Measurements from ENCODE around the gene TMEM175. TPM values are rescaled to one million over a fixed set of nuclear protein-coding genes. Genes with fewer than 3 reads are reported as not detected.
A peak's percentile ranks its signal among the peaks of the same experiment; 100 is the strongest.

The TMEM175 gene
- total and polyA plus RNA-seq, 3 experiments from 2014 or later, result 16.9 to 21.5 (median 17.6) TPM

DNA sequence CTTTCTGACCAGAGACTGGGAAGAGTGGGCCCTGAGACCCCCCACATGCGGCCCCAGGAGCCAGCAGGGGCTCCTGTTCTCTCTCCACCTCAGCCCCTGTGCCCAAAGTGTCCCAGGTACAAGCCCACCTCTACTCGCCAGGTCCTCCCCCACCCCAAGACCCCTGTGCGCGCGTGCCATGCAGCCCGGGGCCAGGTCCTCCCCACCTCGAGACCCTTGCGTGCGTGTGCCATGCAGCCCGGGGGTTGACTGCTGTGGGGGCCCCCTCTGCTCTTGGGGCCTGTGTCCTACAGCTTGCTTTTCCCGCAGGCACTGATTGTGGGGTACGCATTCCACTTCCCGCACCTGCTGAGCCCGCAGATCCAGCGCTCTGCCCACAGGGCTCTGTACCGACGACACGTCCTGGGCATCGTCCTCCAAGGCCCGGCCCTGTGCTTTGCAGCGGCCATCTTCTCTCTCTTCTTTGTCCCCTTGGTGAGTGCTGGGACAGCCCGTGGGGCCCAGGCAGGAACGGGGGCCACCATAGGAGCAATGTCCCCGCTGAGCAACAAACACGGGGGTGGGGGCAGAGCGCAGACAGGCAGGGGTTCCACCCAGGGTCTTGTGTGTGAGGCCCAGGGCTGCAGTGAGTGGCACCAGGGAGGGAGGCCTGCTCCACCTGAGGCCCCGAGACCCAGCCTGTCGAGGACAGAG is 20.8 kb downstream of the TMEM175 start:
- no peaks in the 10 kb centered on the region for H3K9me3 Mint-ChIP-seq
- POLR2A ChIA-PET, result no interaction called here
- CTCF ChIA-PET, result no interaction called here
- H3K27me3 ChIP-seq (ENCODE audit: insufficient read depth, low read length, poor library complexity, severe bottlenecking), result no peaks in the 10 kb centered on the region
- no peaks in the 10 kb centered on the region for H3K9me3 ChIP-seq (ENCODE audit: low read length)
- no peaks in the 10 kb centered on the region for H3K4me1 ChIP-seq (ENCODE audit: insufficient read depth, low read length)
- no peak overlapping the region for H3K4me3 Mint-ChIP-seq
- H3K4me3 ChIP-seq (ENCODE audit: low read length), result no peak overlapping the region
- DNase-seq, result peak in 1 of 5 donors; percentile 39
- H3K27me3 Mint-ChIP-seq, result no peaks in the 10 kb centered on the region
- no peaks in the 10 kb centered on the region for H3K36me3 ChIP-seq (ENCODE audit: insufficient read depth, low read length)
- H3K27ac ChIP-seq (ENCODE audit: low read depth, low read length), result no peak overlapping the region
- H3K27ac Mint-ChIP-seq, result peak overlapping the region in 1 of 8 donors; percentile 38
- peaks cover 0 to 1% (median 0%) of the 10 kb centered on the region in 3 donors for H3K4me1 Mint-ChIP-seq
- peaks cover 0 to 36% (median 3%) of the 10 kb centered on the region in 3 donors for H3K36me3 Mint-ChIP-seq

DNA sequence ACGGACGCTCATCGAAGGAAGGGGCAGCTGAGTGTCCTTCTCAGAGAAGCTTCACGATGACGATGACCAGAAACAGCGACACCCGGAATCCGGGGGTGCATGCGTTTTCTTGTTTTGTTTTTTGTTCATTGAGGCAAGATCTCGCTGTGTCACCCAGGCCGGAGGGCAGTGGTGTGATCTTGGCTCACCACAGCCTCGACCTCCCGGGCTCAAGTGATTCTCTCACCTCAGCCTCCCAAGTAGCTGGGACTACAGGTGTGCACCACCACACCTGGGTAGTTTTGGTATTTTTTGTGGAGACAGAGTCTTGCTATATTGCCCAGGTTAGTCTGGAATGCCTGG is 21.3 kb downstream of the TMEM175 start:
- CTCF ChIA-PET, result interaction anchor here (1.2 kb wide), 1 partner anchor 34 kb away, joined by 4 read pairs; no protein-coding TSS in a partner anchor
- Mint-ChIP-seq H3K4me1 (peaks cover 0 to 1% (median 0%) of the 10 kb centered on the region in 3 donors), H3K36me3 (peaks cover 0 to 39% (median 3%) of the 10 kb centered on the region in 3 donors), H3K27ac (peak overlapping the region in 1 of 8 donors; percentile 38), H3K9me3 (no peaks in the 10 kb centered on the region), H3K27me3 (no peaks in the 10 kb centered on the region), H3K4me3 (no peak overlapping the region)
- Histone ChIP-seq H3K4me3 (ENCODE audit: low read length) (no peak overlapping the region), H3K27me3 (ENCODE audit: insufficient read depth, low read length, poor library complexity, severe bottlenecking) (no peaks in the 10 kb centered on the region), H3K4me1 (ENCODE audit: insufficient read depth, low read length) (no peaks in the 10 kb centered on the region), H3K9me3 (ENCODE audit: low read length) (no peaks in the 10 kb centered on the region), H3K36me3 (ENCODE audit: insufficient read depth, low read length) (no peaks in the 10 kb centered on the region), H3K27ac (ENCODE audit: low read depth, low read length) (no peak overlapping the region)
- POLR2A ChIA-PET, result no interaction called here
- DNase-seq, result no peak

DNA sequence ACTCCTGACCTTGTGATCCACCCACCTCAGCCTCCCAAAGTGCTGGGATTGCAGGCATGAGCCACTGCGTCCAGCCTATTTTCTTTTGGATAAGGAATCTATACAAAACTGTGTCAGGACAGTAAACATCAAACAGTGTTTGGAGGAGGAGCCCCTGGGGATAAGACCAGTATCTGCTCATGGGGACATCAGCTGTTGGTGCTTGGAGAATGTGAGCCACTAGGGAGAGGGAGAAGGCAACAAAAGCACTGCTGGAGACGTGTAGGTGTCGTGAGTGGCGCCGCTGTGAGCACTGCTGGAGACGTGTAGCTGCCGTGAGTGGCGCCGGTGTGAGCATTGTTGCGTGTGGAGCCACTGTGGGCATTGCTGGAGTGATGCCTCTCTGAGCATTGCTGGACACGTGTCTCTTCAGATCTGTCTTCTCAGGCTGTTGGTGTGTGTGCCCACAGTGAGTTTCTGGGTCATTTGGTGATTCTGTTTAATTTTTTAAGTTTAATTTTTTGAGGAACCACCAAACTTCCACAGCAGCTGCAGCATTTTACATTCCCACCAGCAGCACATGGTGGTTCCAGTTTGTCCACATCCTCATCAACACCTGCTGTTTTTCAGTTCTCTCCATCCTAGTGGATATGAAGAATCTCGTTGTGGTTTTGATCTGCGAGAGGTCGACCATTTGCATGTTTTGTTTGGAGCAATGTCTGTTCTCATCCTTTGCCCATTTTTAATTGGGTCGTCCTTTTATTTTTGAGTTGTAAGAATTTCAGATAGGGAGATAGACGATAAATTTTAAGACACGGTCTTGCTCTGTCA is 22.2 kb downstream of the TMEM175 start:
- peak in 1 of 5 donors; percentile 30 for DNase-seq
- ChIA-PET CTCF (interaction anchor here (1.2 kb wide), 1 partner anchor 33 kb away, joined by 4 read pairs; no protein-coding TSS in a partner anchor), POLR2A (no interaction called here)
- Mint-ChIP-seq H3K27ac (peak overlapping the region in 2 of 8 donors; percentile 47 to 57), H3K4me1 (peaks cover 0 to 1% (median 0%) of the 10 kb centered on the region in 3 donors), H3K36me3 (peaks cover 0 to 44% (median 1%) of the 10 kb centered on the region in 3 donors), H3K4me3 (no peak overlapping the region), H3K9me3 (no peaks in the 10 kb centered on the region), H3K27me3 (no peaks in the 10 kb centered on the region)
- Histone ChIP-seq H3K27ac (ENCODE audit: low read depth, low read length) (no peak overlapping the region), H3K36me3 (ENCODE audit: insufficient read depth, low read length) (no peaks in the 10 kb centered on the region), H3K4me3 (ENCODE audit: low read length) (no peak overlapping the region), H3K9me3 (ENCODE audit: low read length) (no peaks in the 10 kb centered on the region), H3K27me3 (ENCODE audit: insufficient read depth, low read length, poor library complexity, severe bottlenecking) (no peaks in the 10 kb centered on the region), H3K4me1 (ENCODE audit: insufficient read depth, low read length) (no peaks in the 10 kb centered on the region)

DNA sequence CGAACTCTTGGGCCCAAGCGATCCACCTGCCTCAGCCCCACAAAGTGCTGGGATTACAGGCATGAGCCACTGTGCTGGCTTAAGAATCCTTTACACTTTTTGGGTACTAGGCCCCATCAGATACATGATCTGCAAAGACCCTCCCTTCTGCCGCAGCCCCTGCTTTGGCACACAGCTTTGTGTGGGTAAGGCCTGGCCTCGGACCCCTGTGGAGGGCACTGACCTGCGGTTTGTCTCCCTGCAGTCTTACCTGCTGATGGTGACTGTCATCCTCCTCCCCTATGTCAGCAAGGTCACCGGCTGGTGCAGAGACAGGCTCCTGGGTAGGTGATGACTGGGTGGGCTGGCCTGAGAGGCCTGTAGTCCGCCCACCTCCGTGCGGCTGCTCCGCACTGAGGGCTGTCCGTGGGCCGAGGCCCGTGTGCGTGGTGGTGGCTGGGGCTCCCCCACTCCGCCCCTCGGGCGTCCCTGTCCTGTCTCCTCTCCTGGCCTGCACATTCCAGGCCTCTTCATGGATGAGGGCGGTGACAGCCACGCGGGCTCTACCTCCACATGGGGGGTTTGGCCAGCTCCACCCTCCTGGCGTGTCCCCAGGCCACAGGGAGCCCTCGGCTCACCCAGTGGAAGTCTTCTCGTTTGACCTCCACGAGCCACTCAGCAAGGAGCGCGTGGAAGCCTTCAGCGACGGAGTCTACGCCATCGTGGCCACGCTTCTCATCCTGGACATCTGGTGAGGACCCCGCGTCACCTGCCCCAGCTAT is 23.1 kb downstream of the TMEM175 start:
- Histone ChIP-seq H3K27me3 (ENCODE audit: insufficient read depth, low read length, poor library complexity, severe bottlenecking) (no peaks in the 10 kb centered on the region), H3K27ac (ENCODE audit: low read depth, low read length) (no peak overlapping the region), H3K9me3 (ENCODE audit: low read length) (no peaks in the 10 kb centered on the region), H3K4me3 (ENCODE audit: low read length) (no peak overlapping the region), H3K36me3 (ENCODE audit: insufficient read depth, low read length) (no peaks in the 10 kb centered on the region), H3K4me1 (ENCODE audit: insufficient read depth, low read length) (no peaks in the 10 kb centered on the region)
- POLR2A ChIA-PET, result no interaction called here
- peak in 1 of 5 donors; percentile 41 for DNase-seq
- Mint-ChIP-seq H3K27me3 (no peaks in the 10 kb centered on the region), H3K9me3 (no peaks in the 10 kb centered on the region), H3K4me1 (peaks cover 0 to 1% (median 0%) of the 10 kb centered on the region in 3 donors), H3K27ac (peak overlapping the region in 1 of 8 donors; percentile 17), H3K36me3 (peaks cover 0 to 52% (median 1%) of the 10 kb centered on the region in 3 donors), H3K4me3 (no peak overlapping the region)
- CTCF ChIA-PET, result no interaction called here

DNA sequence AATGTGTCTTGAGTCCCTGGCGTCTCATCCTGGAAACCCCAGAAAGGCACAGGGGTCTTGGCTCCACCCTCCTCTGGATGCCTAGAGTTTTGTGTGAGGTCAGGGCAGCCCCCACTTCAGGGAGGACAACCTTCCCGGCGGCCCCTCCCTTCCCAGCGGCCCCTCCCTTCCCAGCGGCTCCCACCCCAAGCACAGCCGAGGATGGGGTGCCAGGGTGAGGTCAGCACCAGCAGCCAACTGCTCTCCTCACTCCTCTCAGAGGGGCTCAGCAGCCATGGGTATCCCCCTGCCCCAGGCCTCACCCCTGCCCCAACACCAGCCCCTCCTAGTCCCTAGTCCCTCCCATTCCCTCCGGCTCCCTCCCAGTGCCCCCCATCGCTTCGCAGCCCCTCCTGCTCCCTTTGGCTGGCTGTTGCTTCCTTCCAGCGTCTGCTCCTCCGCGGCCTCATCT is 23.7 kb downstream of the TMEM175 start:
- no peaks in the 10 kb centered on the region for H3K27me3 ChIP-seq (ENCODE audit: insufficient read depth, low read length, poor library complexity, severe bottlenecking)
- Mint-ChIP-seq H3K4me1 (peaks cover 0 to 1% (median 0%) of the 10 kb centered on the region in 3 donors), H3K27me3 (no peaks in the 10 kb centered on the region), H3K27ac (peak overlapping the region in 1 of 8 donors; percentile 77), H3K9me3 (no peaks in the 10 kb centered on the region), H3K36me3 (peaks cover 0 to 59% (median 1%) of the 10 kb centered on the region in 3 donors), H3K4me3 (no peak overlapping the region)
- no peaks in the 10 kb centered on the region for H3K4me1 ChIP-seq (ENCODE audit: insufficient read depth, low read length)
- peak in 1 of 5 donors; percentile 46 for DNase-seq
- no peak overlapping the region for H3K4me3 ChIP-seq (ENCODE audit: low read length)
- no peak overlapping the region for H3K27ac ChIP-seq (ENCODE audit: low read depth, low read length)
- no peaks in the 10 kb centered on the region for H3K36me3 ChIP-seq (ENCODE audit: insufficient read depth, low read length)
- CTCF ChIA-PET, result no interaction called here
- H3K9me3 ChIP-seq (ENCODE audit: low read length), result no peaks in the 10 kb centered on the region
- POLR2A ChIA-PET, result no interaction called here

DNA sequence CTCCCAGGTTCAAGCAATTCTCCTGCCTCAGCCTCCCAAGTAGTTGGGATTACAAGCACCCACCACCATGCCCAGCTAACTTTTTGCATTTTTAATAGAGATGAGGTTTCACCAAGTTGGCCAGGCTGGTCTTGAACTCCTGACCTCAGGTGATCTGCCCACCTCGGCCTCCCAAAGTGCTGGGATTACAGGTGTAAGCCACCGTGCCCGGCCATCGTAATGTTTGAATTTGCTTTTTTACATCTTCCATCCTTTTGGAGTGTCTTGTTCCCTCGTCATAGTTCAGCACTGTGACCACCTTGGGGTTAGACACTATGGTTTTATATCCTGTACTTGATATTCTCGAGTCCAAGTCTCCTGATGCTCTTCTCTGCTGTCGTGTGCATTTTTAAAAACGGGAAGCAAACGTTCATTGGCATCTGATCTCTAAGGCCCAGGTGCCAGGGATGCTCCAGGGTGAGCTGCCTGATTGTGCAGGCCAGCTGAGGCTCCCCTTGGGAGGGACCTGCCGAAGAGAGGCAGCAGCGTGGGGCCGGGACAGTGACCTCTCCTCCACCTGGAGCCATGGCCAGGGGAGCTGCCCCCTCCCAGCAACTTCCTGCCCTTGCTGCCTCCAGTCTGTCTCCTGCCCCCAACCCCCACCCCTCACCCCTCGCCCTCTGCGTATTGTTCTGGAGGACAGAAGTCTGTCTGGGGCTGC is 24.4 kb downstream of the TMEM175 start:
- DNase-seq, result peak in 1 of 5 donors; percentile 21
- ChIA-PET POLR2A (no interaction called here), CTCF (no interaction called here)
- H3K4me1 ChIP-seq (ENCODE audit: insufficient read depth, low read length), result no peaks in the 10 kb centered on the region
- Mint-ChIP-seq H3K4me1 (peaks cover 0 to 1% (median 0%) of the 10 kb centered on the region in 3 donors), H3K9me3 (no peaks in the 10 kb centered on the region), H3K36me3 (peaks cover 0 to 63% (median 1%) of the 10 kb centered on the region in 3 donors), H3K27ac (peak overlapping the region in 2 of 8 donors; percentile 20 to 77), H3K27me3 (no peaks in the 10 kb centered on the region), H3K4me3 (no peak overlapping the region)
- no peaks in the 10 kb centered on the region for H3K9me3 ChIP-seq (ENCODE audit: low read length)
- H3K27ac ChIP-seq (ENCODE audit: low read depth, low read length), result no peak overlapping the region
- H3K4me3 ChIP-seq (ENCODE audit: low read length), result no peak overlapping the region
- H3K36me3 ChIP-seq (ENCODE audit: insufficient read depth, low read length), result no peaks in the 10 kb centered on the region
- H3K27me3 ChIP-seq (ENCODE audit: insufficient read depth, low read length, poor library complexity, severe bottlenecking), result no peaks in the 10 kb centered on the region

DNA sequence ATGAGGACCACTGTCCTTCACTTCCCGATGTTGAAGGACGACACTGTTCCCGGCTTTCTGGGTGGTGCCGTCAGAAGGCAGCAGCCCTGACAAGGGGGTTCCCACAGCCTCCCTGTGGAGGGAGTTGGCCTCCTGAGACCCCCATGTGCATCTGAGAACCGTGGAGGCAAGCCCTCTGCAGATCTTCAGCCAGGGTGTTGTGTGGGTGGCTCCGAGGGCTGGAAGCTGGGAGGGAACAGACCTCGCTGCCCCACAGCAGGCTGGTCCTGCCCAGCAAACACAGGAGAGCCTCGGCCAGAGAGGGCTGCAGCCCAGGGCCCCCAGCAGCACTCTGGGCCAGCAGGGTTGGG is 24.9 kb downstream of the TMEM175 start:
- peaks cover 0 to 1% (median 0%) of the 10 kb centered on the region in 3 donors for H3K4me1 Mint-ChIP-seq
- no peak overlapping the region for H3K27ac Mint-ChIP-seq
- H3K27ac ChIP-seq (ENCODE audit: low read depth, low read length), result no peak overlapping the region
- H3K36me3 Mint-ChIP-seq, result peaks cover 0 to 65% (median under 1%) of the 10 kb centered on the region in 3 donors
- no peaks in the 10 kb centered on the region for H3K27me3 Mint-ChIP-seq
- no peaks in the 10 kb centered on the region for H3K9me3 ChIP-seq (ENCODE audit: low read length)
- H3K9me3 Mint-ChIP-seq, result no peaks in the 10 kb centered on the region
- no peak for DNase-seq
- no peaks in the 10 kb centered on the region for H3K27me3 ChIP-seq (ENCODE audit: insufficient read depth, low read length, poor library complexity, severe bottlenecking)
- no peaks in the 10 kb centered on the region for H3K4me1 ChIP-seq (ENCODE audit: insufficient read depth, low read length)
- POLR2A ChIA-PET, result no interaction called here
- CTCF ChIA-PET, result no interaction called here
- H3K36me3 ChIP-seq (ENCODE audit: insufficient read depth, low read length), result no peaks in the 10 kb centered on the region
- no peak overlapping the region for H3K4me3 Mint-ChIP-seq
- H3K4me3 ChIP-seq (ENCODE audit: low read length), result no peak overlapping the region
